ENCODE results near the gene TEX14. TPM values are rescaled to one million over a fixed set of nuclear protein-coding genes. Genes with fewer than 3 reads are reported as not detected.

Gene TEX14
- total and polyA plus RNA-seq, 2 donors (not counting 3 experiments of a cell fraction or from before 2014, with no cell fraction given): 0.10 TPM; not detected in 1

DNA sequence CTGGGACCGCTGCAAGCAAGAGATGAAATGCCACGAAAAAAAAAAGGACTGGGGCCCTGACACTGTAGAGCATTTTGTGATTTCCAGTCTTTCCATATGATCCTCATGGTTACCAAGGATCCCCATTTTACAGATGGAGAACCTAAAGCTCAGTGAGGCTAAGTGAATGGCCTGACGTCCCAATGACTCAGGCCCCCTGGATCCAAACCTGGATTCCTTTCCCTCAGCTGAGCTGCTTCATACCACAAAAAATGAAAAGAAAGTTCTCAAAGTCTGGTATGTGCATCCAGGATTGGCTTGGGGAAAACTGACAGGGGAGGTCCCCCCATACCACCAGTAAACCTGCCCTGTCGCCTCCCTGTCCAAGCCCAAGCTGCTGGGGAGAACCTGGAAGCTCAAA, 80.5 kb downstream of the TEX14 start:
- TF ChIP-seq GATA2 (IDR thresholded peaks at IDR 0.05; ENCODE audit: insufficient read depth, insufficient read length, low read depth, low read length) (no peak), POLR2AphosphoS5 (IDR thresholded peaks at IDR 0.05; ENCODE audit: insufficient read depth, low read depth, low read length) (no peak), MAX (IDR thresholded peaks at IDR 0.05; ENCODE audit: insufficient read depth, insufficient read length) (no peak), EZH2 (IDR thresholded peaks at IDR 0.05; ENCODE audit: borderline replicate concordance, low read depth, low read length, severe bottlenecking) (no peak)
- H3K27ac ChIP-seq (ENCODE audit: insufficient read depth, low read depth, low read length): no peak overlapping the region

DNA sequence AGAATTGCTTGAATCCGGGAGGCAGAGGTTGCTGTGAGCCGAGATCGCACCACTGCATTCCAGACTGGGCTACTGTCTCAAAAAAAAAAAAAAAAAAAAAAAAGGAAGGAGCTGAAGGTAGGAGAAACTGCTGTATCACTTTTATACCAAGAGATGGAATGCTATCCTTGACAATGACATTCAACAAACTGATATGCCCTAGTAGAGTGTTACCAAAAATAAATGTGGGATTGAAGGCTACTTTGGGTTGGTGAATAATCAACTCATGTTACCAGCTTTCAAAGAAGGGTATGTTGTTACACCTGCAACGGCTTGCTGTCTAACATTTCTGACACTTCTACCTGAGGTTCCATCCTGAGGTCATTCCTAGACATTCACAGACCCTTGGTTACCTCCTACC, 84.9 kb downstream of the TEX14 start:
- DNase-seq (ENCODE audit: low read depth, low spot score): no peak
- no peak overlapping the region for H2AFZ ChIP-seq (ENCODE audit: low read depth, low read length)
- H3K4me3 ChIP-seq (replicated peaks in 1 of 3; ENCODE audit: insufficient read depth in 1 of 3, low read depth in 1 of 3, low read length in 3 of 3): no peak overlapping the region
- intact Hi-C loops (cut with micrococcal nuclease): no loop called here
- no peaks in the 10 kb centered on the region for H3K4me1 ChIP-seq (ENCODE audit: control insufficient read depth, extremely low read depth, insufficient read depth, low read length)
- no peaks in the 10 kb centered on the region for H3K27me3 ChIP-seq (ENCODE audit: control insufficient read depth in 2 of 2, insufficient read depth in 2 of 2, low read length in 2 of 2)
- TF ChIP-seq JUN (IDR thresholded peaks at IDR 0.05; ENCODE audit: borderline replicate concordance, insufficient read depth, insufficient read length, low read depth) (no peak), GATA2 (IDR thresholded peaks at IDR 0.05; ENCODE audit: insufficient read depth, insufficient read length, low read depth, low read length) (no peak), MYC (IDR thresholded peaks at IDR 0.05; ENCODE audit: low read depth, low read length) (no peak), MAX (IDR thresholded peaks at IDR 0.05; ENCODE audit: insufficient read depth, insufficient read length) (no peak), POLR2AphosphoS5 (IDR thresholded peaks at IDR 0.05; ENCODE audit: insufficient read depth, low read depth, low read length) (no peak), EZH2 (IDR thresholded peaks at IDR 0.05; ENCODE audit: borderline replicate concordance, low read depth, low read length, severe bottlenecking) (no peak), FOS (IDR thresholded peaks at IDR 0.05; ENCODE audit: borderline replicate concordance, insufficient read depth, low read length) (no peak)
- TF ChIP-seq, protein P1, sequence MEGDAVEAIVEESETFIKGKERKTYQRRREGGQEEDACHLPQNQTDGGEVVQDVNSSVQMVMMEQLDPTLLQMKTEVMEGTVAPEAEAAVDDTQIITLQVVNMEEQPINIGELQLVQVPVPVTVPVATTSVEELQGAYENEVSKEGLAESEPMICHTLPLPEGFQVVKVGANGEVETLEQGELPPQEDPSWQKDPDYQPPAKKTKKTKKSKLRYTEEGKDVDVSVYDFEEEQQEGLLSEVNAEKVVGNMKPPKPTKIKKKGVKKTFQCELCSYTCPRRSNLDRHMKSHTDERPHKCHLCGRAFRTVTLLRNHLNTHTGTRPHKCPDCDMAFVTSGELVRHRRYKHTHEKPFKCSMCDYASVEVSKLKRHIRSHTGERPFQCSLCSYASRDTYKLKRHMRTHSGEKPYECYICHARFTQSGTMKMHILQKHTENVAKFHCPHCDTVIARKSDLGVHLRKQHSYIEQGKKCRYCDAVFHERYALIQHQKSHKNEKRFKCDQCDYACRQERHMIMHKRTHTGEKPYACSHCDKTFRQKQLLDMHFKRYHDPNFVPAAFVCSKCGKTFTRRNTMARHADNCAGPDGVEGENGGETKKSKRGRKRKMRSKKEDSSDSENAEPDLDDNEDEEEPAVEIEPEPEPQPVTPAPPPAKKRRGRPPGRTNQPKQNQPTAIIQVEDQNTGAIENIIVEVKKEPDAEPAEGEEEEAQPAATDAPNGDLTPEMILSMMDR (IDR thresholded peaks at IDR 0.05; ENCODE audit: extremely low read depth in 1 of 2, insufficient read depth in 1 of 2, low read depth in 1 of 2, low read length in 2 of 2): no peak
- POLR2A ChIA-PET: no interaction called here
- H4K20me1 ChIP-seq (replicated peaks; ENCODE audit: control insufficient read depth, extremely low read depth, insufficient read depth, low read length): no peaks in the 10 kb centered on the region
- H3K36me3 ChIP-seq (ENCODE audit: control insufficient read depth in 2 of 2, extremely low read depth in 1 of 2, insufficient read depth in 2 of 2, low read length in 2 of 2): no peaks in the 10 kb centered on the region
- H3K9ac ChIP-seq (replicated peaks; ENCODE audit: extremely low read depth, insufficient read depth, low read length): no peak overlapping the region
- no peaks in the 10 kb centered on the region for H3K79me2 ChIP-seq (ENCODE audit: control insufficient read depth, insufficient read depth, low read length)
- dilution Hi-C loops (cut with MboI; ENCODE audit: extremely low pct_ligation_motif_present, low sequenced_read_pairs): no loop called here
- no peak overlapping the region for H3K27ac ChIP-seq (ENCODE audit: insufficient read depth, low read depth, low read length)
- no peak overlapping the region for H3K4me2 ChIP-seq (ENCODE audit: insufficient read depth, low read length)
- no TSS peak for BruUV-seq (replicated peaks)
- H3K9me1 ChIP-seq (replicated peaks; ENCODE audit: control insufficient read depth, extremely low read depth, insufficient read depth, low read length): no peaks in the 10 kb centered on the region
- CTCF ChIA-PET: interaction anchor here (2.2 kb wide), 1 partner anchor 30 kb away, joined by 7 read pairs; no protein-coding TSS in a partner anchor
- no peaks in the 10 kb centered on the region for H3K9me3 ChIP-seq (replicated peaks; ENCODE audit: control insufficient read depth, insufficient read depth, low read length)
- no peak for FAIRE-seq

More for the DNA sequence above, 80.5 kb downstream of the TEX14 start:
- Histone ChIP-seq H3K4me2 (ENCODE audit: insufficient read depth, low read length) (no peak overlapping the region), H3K4me3 (replicated peaks in 1 of 3; ENCODE audit: insufficient read depth in 1 of 3, low read depth in 1 of 3, low read length in 3 of 3) (no peak overlapping the region), H3K9me3 (replicated peaks; ENCODE audit: control insufficient read depth, insufficient read depth, low read length) (no peaks in the 10 kb centered on the region), H3K4me1 (ENCODE audit: control insufficient read depth, extremely low read depth, insufficient read depth, low read length) (peaks cover 4% of the 10 kb centered on the region), H2AFZ (ENCODE audit: low read depth, low read length) (no peak overlapping the region), H3K79me2 (ENCODE audit: control insufficient read depth, insufficient read depth, low read length) (no peaks in the 10 kb centered on the region), H3K9ac (replicated peaks; ENCODE audit: extremely low read depth, insufficient read depth, low read length) (no peak overlapping the region), H3K36me3 (ENCODE audit: control insufficient read depth in 2 of 2, extremely low read depth in 1 of 2, insufficient read depth in 2 of 2, low read length in 2 of 2) (no peaks in the 10 kb centered on the region), H4K20me1 (replicated peaks; ENCODE audit: control insufficient read depth, extremely low read depth, insufficient read depth, low read length) (no peaks in the 10 kb centered on the region), H3K27me3 (ENCODE audit: control insufficient read depth in 2 of 2, insufficient read depth in 2 of 2, low read length in 2 of 2) (peaks cover 0 to 1% of the 10 kb centered on the region in 2 experiments), H3K9me1 (replicated peaks; ENCODE audit: control insufficient read depth, extremely low read depth, insufficient read depth, low read length) (no peaks in the 10 kb centered on the region)
- ChIA-PET POLR2A (interaction anchor here (2.0 kb wide), 1 partner anchor 20 kb away, joined by 7 read pairs; no protein-coding TSS in a partner anchor), CTCF (no interaction called here)
- DNase-seq (ENCODE audit: low read depth, low spot score) (no peak), FAIRE-seq (no peak)
- BruUV-seq (replicated peaks): no TSS peak
- intact Hi-C loops (cut with micrococcal nuclease) (no loop called here), dilution Hi-C loops (cut with MboI; ENCODE audit: extremely low pct_ligation_motif_present, low sequenced_read_pairs) (no loop called here)

Measured in endothelial cell of umbilical vein (primary cell).